NCI-H1417 (cell line): ENCODE results near the gene ATOSB.
"Not testable (repeated sequence)": the region's sequence is repeated elsewhere in the genome, so short reads cannot be mapped to it uniquely, and the experiment has no call there.

Source experiments
- DNase-seq, 3 experiments: peaks; one replicate each; lab custom pipeline; 2025; lab: John Stamatoyannopoulos, UW

The ATOSB gene

DNA sequence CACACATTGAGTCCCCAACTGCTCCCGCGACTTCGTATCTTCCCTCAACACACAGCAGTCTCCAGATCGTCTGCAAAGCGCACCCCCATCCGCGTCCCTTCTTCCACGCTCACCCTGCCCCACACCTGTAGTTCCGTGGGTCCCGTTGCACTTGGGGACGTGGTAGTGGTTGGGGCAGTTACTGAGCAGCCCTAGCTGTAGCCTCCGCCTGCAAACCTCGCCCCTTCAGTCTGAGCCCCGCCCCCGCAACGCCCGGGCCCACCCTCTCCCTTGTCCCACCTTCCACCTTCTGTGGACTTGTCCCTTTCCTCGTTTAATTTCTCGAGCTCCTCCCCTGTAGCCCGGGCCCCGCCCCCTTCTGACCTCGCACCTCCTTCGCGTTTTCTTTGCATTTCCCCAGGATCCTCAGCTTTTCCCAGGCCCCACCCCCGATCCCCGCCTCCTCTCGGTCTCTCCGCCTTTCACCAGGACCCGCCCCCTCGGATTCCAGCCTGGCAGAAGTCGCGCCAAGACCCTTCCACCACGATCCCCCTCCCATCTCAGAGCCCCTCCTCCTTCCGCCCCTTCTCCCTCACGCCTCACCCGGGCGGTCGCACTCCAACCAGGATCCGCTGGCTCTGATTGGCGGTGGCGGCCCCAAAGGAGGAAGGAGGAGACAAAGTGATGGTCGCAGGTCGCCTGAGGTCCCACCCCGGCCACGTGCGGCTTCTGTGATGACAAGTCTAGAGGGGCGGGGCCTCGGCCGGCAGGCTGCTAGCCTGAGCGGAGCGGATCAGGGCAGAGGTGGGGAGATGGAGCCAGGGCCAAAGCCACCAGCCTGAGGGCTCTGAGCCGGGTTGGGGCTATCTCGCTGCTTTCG is at the start of gene ATOSB:
Gene ATOSB, minus strand, starts transcription at position 183 of the 859 bp plus-strand sequence. CDS start 7,588 bp downstream, outside the sequence.
- peak; percentile 88 to 96 (median 95) for DNase-seq

DNA sequence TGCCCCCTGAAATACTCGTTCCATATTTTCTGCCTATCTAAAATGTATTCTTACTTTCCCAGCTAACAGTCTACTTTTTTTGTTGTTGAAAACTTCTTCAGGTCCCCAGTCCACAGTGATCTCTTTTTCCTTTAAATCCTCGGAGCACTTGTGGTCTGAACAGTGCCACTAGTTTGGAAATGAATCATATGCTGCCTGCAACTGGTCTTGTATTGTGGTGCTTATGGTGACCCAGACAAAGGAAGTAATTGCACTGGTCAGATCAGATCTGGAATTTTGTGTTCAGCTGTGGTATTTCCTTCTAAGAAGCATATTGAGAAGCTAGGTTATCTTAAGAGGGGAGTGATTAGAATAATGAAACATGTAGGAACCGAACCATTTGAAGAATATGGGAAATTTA is 49.0 kb upstream of the ATOSB start:
- no peak for DNase-seq

DNA sequence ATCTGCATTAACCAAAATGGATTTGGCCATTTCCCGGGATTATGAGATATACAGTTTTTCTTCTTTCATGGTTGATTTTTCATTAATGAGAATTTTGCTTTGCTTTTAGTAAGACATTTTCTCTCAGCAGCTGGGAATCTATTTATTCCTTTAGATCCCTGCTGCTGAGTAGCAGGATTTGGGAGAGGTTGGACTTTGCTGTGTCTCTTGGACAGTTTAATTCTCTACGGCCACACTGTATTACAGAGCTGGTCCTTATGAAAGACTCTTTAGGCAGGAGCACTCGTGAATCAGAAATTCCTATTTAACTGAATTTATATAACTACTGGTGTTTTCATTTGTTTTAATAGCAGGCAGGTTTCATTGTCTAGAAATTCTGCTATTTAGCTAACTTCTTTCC is 47.8 kb upstream of the ATOSB start:
- DNase-seq, result peak in 1 of 3 experiments; percentile 9

DNA sequence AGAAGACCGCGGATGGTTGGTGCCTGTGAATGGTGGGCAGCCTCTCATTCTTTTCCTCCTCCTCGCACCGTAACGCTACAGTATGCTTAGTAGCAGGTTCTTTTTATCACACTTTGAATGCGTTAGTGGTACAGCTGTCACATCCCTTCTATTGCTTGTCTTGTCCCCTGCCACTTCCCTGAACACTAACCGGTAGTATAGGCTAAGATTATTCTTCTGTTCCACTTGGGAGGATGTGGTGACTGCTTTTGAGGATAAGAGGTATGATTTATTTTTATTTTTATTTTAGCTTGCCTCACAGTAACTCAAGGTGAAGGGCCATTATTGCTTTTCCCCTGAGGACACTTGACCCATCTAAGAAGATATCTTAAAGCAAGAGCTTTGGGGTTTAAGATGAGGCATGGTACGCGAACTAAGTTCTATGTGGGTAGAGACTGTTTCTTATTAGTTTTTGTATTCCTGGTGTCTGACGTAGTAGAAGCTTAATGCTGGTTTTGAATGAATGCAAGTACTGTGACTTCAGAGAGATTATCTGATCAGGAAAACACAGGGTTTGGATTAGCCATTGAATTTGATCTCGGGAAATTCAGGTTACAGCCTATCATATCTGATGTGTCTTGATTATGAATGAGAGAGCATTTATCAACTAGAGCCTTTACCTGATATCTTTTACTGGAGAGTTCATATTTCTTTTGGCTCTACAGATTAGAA is 47.1 kb upstream of the ATOSB start:
- DNase-seq, result peak in 2 of 3 experiments; percentile 34 to 49

- DNase-seq, result peak; percentile 85 to 94 (median 86)
Observed at GRCh38 chr9:35161713-35162604, 46.3 kb upstream of the ATOSB start, which contains the start of gene UNC13B. Gene UNC13B (plus strand): TSS chr9:35162009. CDS start chr9:35162284, 275 bp downstream.

DNA sequence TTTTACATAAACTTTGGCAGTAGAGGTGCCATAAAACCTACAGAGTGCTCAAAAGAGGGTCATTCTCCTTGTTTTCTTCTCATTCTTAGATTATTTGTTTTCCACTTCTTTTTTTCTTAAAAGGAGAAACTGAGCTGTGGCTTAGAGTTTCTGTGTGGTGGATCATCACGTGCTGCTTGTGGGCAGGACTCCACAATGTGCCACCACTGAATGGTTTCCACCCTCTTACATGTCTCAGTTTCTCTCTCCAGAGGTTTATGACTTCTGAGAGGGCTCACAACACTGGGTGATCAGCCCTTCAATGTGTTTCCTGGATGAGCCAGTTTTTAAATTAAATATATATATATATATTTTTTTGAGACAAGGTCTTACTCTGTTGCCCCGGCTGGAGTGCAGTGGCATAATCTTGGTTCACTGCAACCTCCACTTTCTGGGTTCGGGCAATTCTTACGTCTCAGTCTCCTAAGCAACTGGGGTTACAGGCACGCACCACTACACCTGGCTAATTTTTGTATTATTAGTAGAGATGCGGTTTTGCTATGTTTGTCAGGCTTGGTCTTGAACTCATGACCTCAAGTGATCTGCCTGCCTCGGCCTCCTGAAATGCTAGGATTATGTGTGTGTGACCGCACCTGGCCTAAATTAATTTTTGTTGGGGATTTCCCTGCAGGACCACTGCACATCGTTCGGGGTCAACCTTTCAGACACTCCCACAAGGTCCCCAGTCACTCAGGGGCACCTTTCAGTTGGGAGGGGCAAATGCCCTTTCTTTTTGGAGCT is 43.0 kb upstream of the ATOSB start:
- no peak for DNase-seq

DNA sequence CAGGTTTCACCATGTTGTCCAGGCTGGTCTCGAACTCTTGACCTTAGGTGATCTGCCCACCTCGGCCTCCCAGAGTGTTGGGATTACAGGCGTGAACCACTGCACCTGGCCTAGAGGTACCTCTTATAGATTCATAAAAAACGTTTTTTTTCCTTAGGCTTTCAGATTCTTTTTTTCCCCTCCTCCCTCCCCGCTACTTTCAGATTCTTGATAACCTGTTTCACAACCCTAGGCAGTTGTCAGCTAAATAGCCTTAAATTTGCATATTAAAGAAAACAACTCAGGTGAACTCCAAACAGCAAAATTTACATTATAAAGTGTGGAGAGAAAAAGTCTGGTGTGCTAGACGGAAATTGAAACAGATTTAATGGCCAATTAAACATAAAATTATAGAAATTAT is 42.2 kb upstream of the ATOSB start:
- DNase-seq, result not testable (repeated sequence)

DNA sequence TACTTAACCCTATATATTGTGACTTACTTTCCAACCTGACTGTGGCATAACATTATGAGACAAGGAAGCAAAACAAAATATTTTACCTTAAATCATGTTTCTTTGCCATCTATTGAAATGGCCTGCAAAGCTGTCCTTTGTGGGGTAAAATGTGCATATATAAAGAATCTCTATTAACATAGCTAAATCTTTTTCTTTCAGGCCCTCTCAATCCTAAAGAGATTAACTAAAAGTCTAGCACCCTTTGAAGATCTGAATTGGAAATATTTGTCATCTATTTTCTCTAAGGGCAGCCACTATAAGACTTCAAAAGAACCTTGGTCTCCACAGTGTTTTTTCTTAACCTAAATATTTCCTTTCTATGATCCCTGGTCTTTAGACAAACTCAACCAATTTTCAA is 41.1 kb upstream of the ATOSB start:
- no peak for DNase-seq

- DNase-seq, result no peak
Observed at GRCh38 chr9:35152926-35153325, 37.3 kb upstream of the ATOSB start.

DNA sequence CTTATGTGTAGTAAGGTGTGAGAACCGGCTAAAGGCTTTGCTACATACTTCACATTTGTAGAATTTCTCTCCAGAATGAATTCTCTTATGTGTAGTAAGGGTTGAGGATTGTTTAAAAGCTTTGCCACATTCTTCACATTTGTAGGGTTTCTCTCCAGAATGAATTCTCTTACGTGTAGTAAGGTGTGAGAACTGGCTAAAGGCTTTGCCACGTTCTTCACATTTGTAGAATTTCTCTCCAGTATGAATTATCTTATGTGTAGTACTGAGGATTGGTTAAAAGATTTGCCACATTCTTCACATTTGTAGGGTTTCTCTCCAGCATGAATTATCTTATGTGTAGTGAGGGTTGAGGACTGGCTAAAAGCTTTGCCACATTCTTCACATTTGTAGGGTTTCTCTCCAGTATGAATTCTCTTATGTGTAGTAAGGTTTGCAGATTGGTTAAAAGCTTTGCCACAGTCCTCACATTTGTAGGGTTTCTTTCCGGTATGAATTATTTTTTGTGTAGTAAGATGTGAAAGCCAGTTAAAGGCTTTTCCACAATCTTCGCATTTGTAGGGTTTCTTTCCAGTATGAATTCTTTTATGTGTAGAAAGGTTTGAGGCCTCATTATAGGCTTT is 32.4 kb upstream of the ATOSB start:
- not testable (repeated sequence) for DNase-seq

- DNase-seq, result no peak
Observed at GRCh38 chr9:35142037-35142436, 26.4 kb upstream of the ATOSB start.

DNA sequence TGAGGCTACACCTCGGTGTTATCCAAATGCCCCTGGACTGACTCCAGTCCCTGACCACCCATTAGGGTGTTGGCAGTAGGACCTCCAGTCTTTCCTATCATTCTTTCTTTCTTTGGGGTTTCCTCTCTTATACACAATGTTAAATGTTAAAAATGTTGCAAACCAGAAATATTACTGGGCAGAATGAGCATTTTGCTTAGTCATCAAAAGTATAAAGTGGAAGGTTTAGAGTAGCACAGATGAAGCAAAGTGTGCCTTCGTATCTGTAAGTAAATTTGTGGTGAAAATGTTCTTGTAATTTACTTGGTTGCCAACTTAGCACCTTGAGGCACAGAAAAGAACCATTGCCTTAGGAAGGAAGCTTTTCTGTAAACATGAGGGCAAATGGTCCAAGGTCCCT is 24.4 kb upstream of the ATOSB start:
- DNase-seq, result no peak

GRCh38 chr9:35136866-35137265 is 21.2 kb upstream of the ATOSB start:
- no peak for DNase-seq

DNA sequence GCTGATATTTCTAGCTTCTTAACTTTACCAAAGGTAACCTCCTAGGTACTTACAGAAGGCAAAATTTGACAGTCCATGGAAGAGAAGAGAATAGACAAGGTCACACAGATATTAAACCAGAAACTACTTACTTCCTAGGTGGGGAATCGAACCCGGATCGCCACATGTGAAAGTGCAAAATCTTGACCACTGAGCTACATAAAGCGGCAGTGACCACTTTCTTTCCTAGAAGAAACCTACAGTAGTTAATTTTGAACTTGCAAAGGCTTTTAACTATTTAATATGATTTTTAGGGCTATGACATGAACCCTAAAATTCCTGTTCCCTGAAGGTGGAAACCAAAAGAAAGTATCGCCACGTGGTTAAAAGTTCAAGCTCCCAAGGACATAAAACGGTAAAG is 20.3 kb upstream of the ATOSB start:
- no peak for DNase-seq

DNA sequence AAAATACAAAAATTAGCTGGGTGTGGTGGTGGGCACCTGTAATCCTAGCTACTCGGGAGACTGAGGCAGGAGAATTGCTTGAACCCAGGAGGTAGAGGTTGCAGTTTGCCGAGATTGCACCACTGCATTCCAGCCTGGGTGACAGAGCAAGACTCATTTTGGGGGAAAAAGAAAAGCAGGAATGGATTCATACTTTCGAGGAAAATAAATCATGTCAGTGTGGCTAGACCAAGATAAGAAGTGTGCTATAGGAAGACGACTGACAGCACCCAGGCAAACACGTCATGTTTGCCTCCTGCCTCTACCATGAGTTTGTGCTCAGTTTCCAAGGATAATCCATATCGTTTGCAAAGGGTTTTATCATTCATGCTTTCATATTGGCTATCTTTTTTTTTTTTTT is 19.3 kb upstream of the ATOSB start:
- no peak for DNase-seq

DNA sequence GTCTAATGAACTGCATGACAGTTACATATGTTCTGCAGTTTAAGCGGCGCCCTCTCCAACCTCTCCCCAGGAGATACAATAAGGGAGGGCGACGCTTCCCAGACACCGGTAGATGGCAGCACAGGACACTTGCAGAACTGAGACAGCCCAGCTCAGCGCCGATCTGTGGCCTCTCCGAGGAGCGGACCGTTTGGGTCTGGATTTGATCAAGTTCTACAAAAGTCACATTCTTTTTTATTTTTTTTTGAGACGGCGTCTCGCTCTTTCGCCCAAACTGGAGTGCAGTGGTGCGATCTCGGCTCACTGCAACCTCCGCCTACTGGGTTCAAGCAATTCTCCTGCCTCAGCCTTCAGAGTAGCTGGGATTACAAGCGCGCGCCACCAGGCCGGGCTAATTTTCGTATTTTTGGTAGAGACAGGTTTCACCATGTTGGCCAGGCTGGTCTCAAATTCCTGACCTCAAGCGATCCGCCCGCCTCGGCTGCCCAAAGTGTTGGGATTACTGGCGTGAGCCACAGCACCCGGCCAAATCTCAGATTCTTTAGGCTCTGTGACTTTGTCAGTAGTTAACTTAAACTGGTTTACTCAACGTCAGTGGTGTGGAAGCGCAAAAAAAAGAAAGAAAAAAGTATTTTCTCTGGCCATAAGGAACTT is 1.4 kb upstream of the ATOSB start:
- peak; percentile 76 to 92 (median 81) for DNase-seq

- no peak for DNase-seq
Observed at GRCh38 chr9:35116539-35116897, 856 bp upstream of the ATOSB start.

DNA sequence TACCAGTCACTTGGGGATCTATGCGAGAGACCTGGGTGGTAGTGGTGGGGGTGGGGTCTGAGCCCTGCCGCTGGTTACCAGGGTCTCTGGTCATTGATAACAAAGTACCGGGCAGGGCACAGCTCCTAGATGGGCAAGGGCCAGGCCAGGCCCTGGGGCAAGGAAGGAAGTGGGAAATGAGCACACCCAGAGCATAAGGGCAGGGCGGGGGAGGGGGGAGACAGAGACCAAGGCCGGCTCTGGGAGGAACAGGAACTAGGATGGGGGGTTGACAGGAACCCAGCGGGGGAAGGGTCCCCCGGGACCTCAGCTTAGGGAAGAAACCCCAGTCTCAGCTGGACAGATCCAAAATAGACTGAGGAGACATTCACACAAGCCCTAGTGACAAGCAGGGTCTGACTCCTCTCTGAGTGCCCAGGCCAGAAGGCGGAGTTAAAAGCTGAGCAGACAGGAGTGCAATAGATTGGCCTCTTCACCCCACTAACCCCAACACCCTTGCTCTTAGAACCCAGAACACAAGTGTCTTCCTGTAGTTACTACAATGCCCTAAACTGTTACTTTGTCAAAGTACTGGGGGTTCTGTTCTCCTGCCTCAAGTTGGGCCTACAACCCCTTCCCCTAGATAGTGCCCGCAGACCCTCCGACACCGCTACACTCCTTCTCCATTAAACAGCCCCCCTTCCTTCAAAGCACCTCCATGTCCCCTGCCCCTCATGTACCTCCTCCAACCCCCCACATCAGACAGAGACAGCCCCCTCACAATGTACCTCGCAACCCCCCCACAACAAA is 628 bp downstream of the ATOSB start:
- peak in 2 of 3 experiments; percentile 20 to 42 for DNase-seq

DNA sequence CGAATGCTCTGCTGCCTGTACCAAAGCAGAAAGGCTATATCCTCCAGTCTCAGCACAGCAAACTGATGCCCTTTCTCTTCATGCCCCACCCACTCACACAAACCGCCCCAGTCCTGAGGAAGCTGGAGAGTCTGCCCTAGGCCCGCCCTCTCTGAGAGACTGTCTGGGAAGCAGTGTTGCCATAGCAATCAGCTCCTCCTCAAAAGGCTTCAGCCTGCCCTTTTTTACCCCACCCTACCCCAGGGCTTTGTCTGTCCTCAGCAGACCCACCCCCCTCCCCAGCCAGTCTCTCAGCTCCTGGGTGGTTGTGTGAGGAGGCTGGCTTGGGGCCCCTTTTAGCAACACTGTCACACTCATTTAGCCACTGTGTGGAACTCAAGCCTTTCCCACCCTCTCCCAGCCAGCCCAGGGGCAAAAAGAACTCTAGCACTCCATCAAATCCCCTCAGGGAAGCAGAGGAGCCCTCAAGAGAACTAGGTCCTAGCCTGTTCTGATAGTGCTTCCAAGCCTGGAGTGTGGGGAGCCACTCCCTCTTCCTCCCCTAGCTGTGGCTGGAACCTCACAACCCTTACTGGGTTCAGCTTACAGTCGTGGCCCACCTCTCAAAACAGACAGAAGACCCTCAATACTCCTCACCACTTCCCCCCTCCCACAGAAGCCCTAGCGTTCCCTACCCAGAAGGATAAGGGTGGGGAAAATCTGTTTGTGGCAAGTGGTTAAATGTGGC is 1.4 kb downstream of the ATOSB start:
- DNase-seq, result peak; percentile 60 to 79 (median 78)
